ENCODE data around the gene DRP2. TPM values are rescaled to one million over a fixed set of nuclear protein-coding genes. Genes with fewer than 3 reads are reported as not detected.

DRP2 gene
- polyA plus RNA-seq, 1 donor from 2014 or later = 10.0 TPM

GRCh38 chrX:101303790-101304189 lies 84.2 kb downstream of the DRP2 start:
- no peak overlapping the region for H3K4me2 ChIP-seq (ENCODE audit: low read length)
- H3K9me2 ChIP-seq (ENCODE audit: insufficient read depth, low read length) = no peaks in the 10 kb centered on the region
- H3K27me3 ChIP-seq (ENCODE audit: insufficient read depth, low read depth, low read length) = no peaks in the 10 kb centered on the region
- H3K79me2 ChIP-seq (replicated peaks; ENCODE audit: insufficient read depth, low read length) = no peaks in the 10 kb centered on the region
- no peak overlapping the region for H3K9ac ChIP-seq (ENCODE audit: low read length)
- no peak overlapping the region for H3K27ac ChIP-seq (ENCODE audit: low read length)
- no peaks in the 10 kb centered on the region for H3K9me3 ChIP-seq (ENCODE audit: low read length)
- H3F3A ChIP-seq (ENCODE audit: insufficient read depth, low read length, poor library complexity, severe bottlenecking) = no peaks in the 10 kb centered on the region
- TF ChIP-seq TAF1 (IDR thresholded peaks at IDR 0.05; ENCODE audit: low read depth) = no peak
- TF ChIP-seq SMC3 (conservative IDR thresholded peaks at IDR 0.05; ENCODE audit: poor library complexity) = no peak
- no peak for TF ChIP-seq RAD21 (conservative IDR thresholded peaks at IDR 0.05)
- no peak for TF ChIP-seq EZH2 (IDR thresholded peaks at IDR 0.05; ENCODE audit: borderline replicate concordance, insufficient read depth, low read length, poor library complexity, severe bottlenecking)
- TF ChIP-seq MXI1 (conservative IDR thresholded peaks at IDR 0.05; ENCODE audit: poor library complexity, severe bottlenecking) = no peak
- TF ChIP-seq, protein P1, sequence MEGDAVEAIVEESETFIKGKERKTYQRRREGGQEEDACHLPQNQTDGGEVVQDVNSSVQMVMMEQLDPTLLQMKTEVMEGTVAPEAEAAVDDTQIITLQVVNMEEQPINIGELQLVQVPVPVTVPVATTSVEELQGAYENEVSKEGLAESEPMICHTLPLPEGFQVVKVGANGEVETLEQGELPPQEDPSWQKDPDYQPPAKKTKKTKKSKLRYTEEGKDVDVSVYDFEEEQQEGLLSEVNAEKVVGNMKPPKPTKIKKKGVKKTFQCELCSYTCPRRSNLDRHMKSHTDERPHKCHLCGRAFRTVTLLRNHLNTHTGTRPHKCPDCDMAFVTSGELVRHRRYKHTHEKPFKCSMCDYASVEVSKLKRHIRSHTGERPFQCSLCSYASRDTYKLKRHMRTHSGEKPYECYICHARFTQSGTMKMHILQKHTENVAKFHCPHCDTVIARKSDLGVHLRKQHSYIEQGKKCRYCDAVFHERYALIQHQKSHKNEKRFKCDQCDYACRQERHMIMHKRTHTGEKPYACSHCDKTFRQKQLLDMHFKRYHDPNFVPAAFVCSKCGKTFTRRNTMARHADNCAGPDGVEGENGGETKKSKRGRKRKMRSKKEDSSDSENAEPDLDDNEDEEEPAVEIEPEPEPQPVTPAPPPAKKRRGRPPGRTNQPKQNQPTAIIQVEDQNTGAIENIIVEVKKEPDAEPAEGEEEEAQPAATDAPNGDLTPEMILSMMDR (IDR thresholded peaks at IDR 0.05; ENCODE audit: poor library complexity, severe bottlenecking) = no peak
- TF ChIP-seq REST (IDR thresholded peaks at IDR 0.05; ENCODE audit: borderline replicate concordance) = no peak
- no peak for TF ChIP-seq EP300 (conservative IDR thresholded peaks at IDR 0.05; ENCODE audit: poor library complexity, severe bottlenecking)
- TF ChIP-seq POLR2AphosphoS5 (IDR thresholded peaks at IDR 0.05) = no peak
- H4K20me1 ChIP-seq (ENCODE audit: insufficient read depth) = no peaks in the 10 kb centered on the region
- H3K4me3 ChIP-seq (ENCODE audit: low read length) = no peak overlapping the region
- no peaks in the 10 kb centered on the region for H3K36me3 ChIP-seq (ENCODE audit: insufficient read depth, low read length)
- no peak overlapping the region for H2AFZ ChIP-seq (ENCODE audit: low read depth, low read length)

Small RNA genes within 50 kb of the gene (small RNA-seq; reads per million reads assigned to genes)
- gene Z70280.1 = 0 to 0.66 (median 0) reads per million in 3 experiments

Other genes starting within 250 kb of the DRP2 start
- 6.0 and 6.8 TPM in 2 replicates for gene TRMT2B, start 167.7 kb upstream of the DRP2 start, polyA plus RNA-seq
- 244 and 252 TPM in 2 replicates for gene TMEM35A, start 140.9 kb upstream of the DRP2 start, polyA plus RNA-seq
- 1.7 and 1.8 TPM in 2 replicates for gene CENPI, start 121.6 kb upstream of the DRP2 start, polyA plus RNA-seq
- gene TAF7L, start 71.5 kb downstream of the DRP2 start, polyA plus RNA-seq = 0.59 and 1.1 TPM in 2 replicates
- gene TIMM8A, start 129.0 kb downstream of the DRP2 start, polyA plus RNA-seq = 3.1 and 7.2 TPM in 2 replicates
- gene BTK, start 166.4 kb downstream of the DRP2 start, polyA plus RNA-seq = not detected in 2 replicates
- gene RPL36A, start 171.2 kb downstream of the DRP2 start, polyA plus RNA-seq = 1,366 and 1,978 TPM in 2 replicates
- gene GLA, start 188.1 kb downstream of the DRP2 start, polyA plus RNA-seq = 39.0 and 57.5 TPM in 2 replicates
- 136 and 167 TPM in 2 replicates for gene HNRNPH2, start 188.4 kb downstream of the DRP2 start, polyA plus RNA-seq